ENCODE results near the gene HCN3. TPM values are rescaled to one million over a fixed set of nuclear protein-coding genes. Genes with fewer than 3 reads are reported as not detected.
"Not testable (repeated sequence)": the region's sequence is repeated elsewhere in the genome, so short reads cannot be mapped to it uniquely, and the experiment has no call there.

Gene HCN3
- total RNA-seq, 1 experiment from 2014 or later = 7.5 TPM

- 0 out of 2 replicates have a peak, but pooled peaks cover 6% of the 10 kb centered on the region for H3K79me2 ChIP-seq (ENCODE audit: low read depth)
- peak in 1 of 2 experiments; percentile 41 for DNase-seq
- peak overlapping the region; percentile 75 for H3K4me3 ChIP-seq
- no peaks in the 10 kb centered on the region for H3K36me3 ChIP-seq (ENCODE audit: low read depth)
- ChIA-PET CTCF (interaction anchor here (0.6 kb wide), 1 partner anchor 356 kb away, joined by 5 read pairs; no protein-coding TSS in a partner anchor), POLR2A (ENCODE audit: unreplicated experiment) (no interaction called here)
- H3K9me2 ChIP-seq (ENCODE audit: insufficient read depth) = no peaks in the 10 kb centered on the region
- TF ChIP-seq CTCF (conservative IDR thresholded peaks at IDR 0.05) (no peak), EZH2 (IDR thresholded peaks at IDR 0.05; ENCODE audit: low read depth) (no peak)
- peaks cover 46% of the 10 kb centered on the region for H3F3A ChIP-seq (ENCODE audit: insufficient read depth, low read depth)
- TSS peak; percentile 94 for BruUV-seq (replicated peaks)
- H3K9me3 ChIP-seq (ENCODE audit: insufficient read depth, low read depth) = no peaks in the 10 kb centered on the region
- H3K4me1 ChIP-seq (replicated peaks; ENCODE audit: insufficient read depth) = peaks cover 26% of the 10 kb centered on the region
- peak overlapping the region; percentile 72 for H3K27ac ChIP-seq
- peak overlapping the region; percentile 82 for H3K4me2 ChIP-seq
- intact Hi-C loops (cut with micrococcal nuclease; ENCODE audit: unreplicated experiment) = no loop called here
- H4K20me1 ChIP-seq (ENCODE audit: insufficient read depth) = no peaks in the 10 kb centered on the region
- H3K27me3 ChIP-seq (ENCODE audit: insufficient read depth, low read depth) = no peaks in the 10 kb centered on the region
- peak overlapping the region; percentile 94 for H2AFZ ChIP-seq
Measured at GRCh38 chr1:155245163-155245524, 32.1 kb upstream of the HCN3 start.

- H4K20me1 ChIP-seq (ENCODE audit: insufficient read depth); CTCF ChIA-PET; H3K9me3 ChIP-seq (ENCODE audit: insufficient read depth, low read depth); H3K79me2 ChIP-seq (ENCODE audit: low read depth); H2AFZ ChIP-seq; H3K27me3 ChIP-seq (ENCODE audit: insufficient read depth, low read depth); H3K4me2 ChIP-seq; H3K36me3 ChIP-seq (ENCODE audit: low read depth); intact Hi-C loops (cut with micrococcal nuclease; ENCODE audit: unreplicated experiment); DNase-seq; BruUV-seq (replicated peaks); H3K27ac ChIP-seq; H3K9me2 ChIP-seq (ENCODE audit: insufficient read depth); H3K4me3 ChIP-seq: not testable (repeated sequence)
- POLR2A ChIA-PET (ENCODE audit: unreplicated experiment) = interaction anchor here (0.6 kb wide), 1 partner anchor 17 kb away, joined by 3 read pairs; no protein-coding TSS in a partner anchor
- H3K4me1 ChIP-seq (replicated peaks; ENCODE audit: insufficient read depth) = peaks cover 20% of the 10 kb centered on the region
- peaks cover 46% of the 10 kb centered on the region for H3F3A ChIP-seq (ENCODE audit: insufficient read depth, low read depth)
Measured at GRCh38 chr1:155246796-155247195, 30.5 kb upstream of the HCN3 start.

- TF ChIP-seq EZH2 (IDR thresholded peaks at IDR 0.05; ENCODE audit: low read depth) (no peak), CTCF (conservative IDR thresholded peaks at IDR 0.05) (no peak)
- Histone ChIP-seq H3K4me1 (replicated peaks; ENCODE audit: insufficient read depth) (peaks cover 15% of the 10 kb centered on the region), H3F3A (ENCODE audit: insufficient read depth, low read depth) (peaks cover 45% of the 10 kb centered on the region), H3K27me3 (ENCODE audit: insufficient read depth, low read depth) (no peaks in the 10 kb centered on the region), H2AFZ (no peak overlapping the region), H3K4me2 (no peak overlapping the region), H3K9me2 (ENCODE audit: insufficient read depth) (no peaks in the 10 kb centered on the region), H3K79me2 (ENCODE audit: low read depth) (0 out of 2 replicates have a peak, but pooled peaks cover 6% of the 10 kb centered on the region), H4K20me1 (ENCODE audit: insufficient read depth) (no peaks in the 10 kb centered on the region), H3K27ac (no peak overlapping the region), H3K4me3 (no peak overlapping the region), H3K9me3 (ENCODE audit: insufficient read depth, low read depth) (no peaks in the 10 kb centered on the region), H3K36me3 (ENCODE audit: low read depth) (no peaks in the 10 kb centered on the region)
- intact Hi-C loops (cut with micrococcal nuclease; ENCODE audit: unreplicated experiment) = no loop called here
- CTCF ChIA-PET = no interaction called here
- BruUV-seq (replicated peaks) = no TSS peak
- POLR2A ChIA-PET (ENCODE audit: unreplicated experiment) = no interaction called here
- DNase-seq = no peak
Measured at GRCh38 chr1:155247667-155248553, 29.4 kb upstream of the HCN3 start.

Data from PC-9 (cell line).